ENCODE results near the gene MAGEB17.

DNA sequence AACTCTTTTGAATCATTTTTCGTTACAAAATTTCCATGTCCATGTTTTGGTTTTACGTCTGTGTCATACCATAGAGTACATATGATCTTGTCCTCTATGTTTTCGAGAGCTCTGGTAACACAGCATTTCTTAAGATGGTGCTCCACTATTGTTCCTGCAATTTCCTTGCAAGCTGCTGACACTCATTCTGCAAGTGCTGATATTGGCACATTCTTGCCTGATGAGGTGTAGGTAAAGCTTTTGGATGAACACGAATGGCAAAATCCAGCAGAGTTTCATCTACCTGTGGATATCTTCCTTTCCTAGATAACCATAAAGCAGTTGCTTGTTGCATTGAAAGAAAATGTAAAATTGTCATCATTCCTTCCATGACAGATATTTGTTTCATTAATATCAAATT lies 41.3 kb downstream of the MAGEB17 start:
- TF ChIP-seq, protein P1, sequence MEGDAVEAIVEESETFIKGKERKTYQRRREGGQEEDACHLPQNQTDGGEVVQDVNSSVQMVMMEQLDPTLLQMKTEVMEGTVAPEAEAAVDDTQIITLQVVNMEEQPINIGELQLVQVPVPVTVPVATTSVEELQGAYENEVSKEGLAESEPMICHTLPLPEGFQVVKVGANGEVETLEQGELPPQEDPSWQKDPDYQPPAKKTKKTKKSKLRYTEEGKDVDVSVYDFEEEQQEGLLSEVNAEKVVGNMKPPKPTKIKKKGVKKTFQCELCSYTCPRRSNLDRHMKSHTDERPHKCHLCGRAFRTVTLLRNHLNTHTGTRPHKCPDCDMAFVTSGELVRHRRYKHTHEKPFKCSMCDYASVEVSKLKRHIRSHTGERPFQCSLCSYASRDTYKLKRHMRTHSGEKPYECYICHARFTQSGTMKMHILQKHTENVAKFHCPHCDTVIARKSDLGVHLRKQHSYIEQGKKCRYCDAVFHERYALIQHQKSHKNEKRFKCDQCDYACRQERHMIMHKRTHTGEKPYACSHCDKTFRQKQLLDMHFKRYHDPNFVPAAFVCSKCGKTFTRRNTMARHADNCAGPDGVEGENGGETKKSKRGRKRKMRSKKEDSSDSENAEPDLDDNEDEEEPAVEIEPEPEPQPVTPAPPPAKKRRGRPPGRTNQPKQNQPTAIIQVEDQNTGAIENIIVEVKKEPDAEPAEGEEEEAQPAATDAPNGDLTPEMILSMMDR (IDR thresholded peaks at IDR 0.05; ENCODE audit: low read depth, low read length, poor library complexity, severe bottlenecking): no peak
- no peak for TF ChIP-seq EZH2phosphoT487 (IDR thresholded peaks at IDR 0.05; ENCODE audit: borderline replicate concordance, low read length)
